WTC11 (cell line): ENCODE measurements around the gene TNRC6C.

Experiments
- ATF2 ChIP-seq: sonication (generic); formaldehyde crosslinking; IDR thresholded peaks from 2 replicates; pipeline ENCODE4 v1.8.1; 2022; ENCODE audit warnings: low read depth, missing genetic modification reagents, borderline replicate concordance
- CTCF ChIP-seq: fragments of 200-600 bp; IDR thresholded peaks from 2 replicates; pipeline ENCODE4 v1.8.0; 2022; ENCODE audit warnings: antibody characterized with exemption
- MAX ChIP-seq: sonication (generic); formaldehyde crosslinking; IDR thresholded peaks from 2 replicates; pipeline ENCODE4 v1.8.0; 2022; ENCODE audit warnings: mild to moderate bottlenecking, missing genetic modification reagents

GRCh38 chr17:77990301-77990700 lies 31.8 kb downstream of the TNRC6C start:
- TF ChIP-seq MAX (CRISPR knock-in tag) (no peak), ATF2 (CRISPR knock-in tag) (no peak), CTCF (no peak)
